IMR-90 (cell line): ENCODE results near the gene ELL2.

ENCODE experiments used
- CTCF ChIP-seq: conservative IDR thresholded peaks from 2 replicates; pipeline ENCODE4 v1.5.1; 2012; ENCODE audit warnings: mild to moderate bottlenecking, low read depth, low read length, improper control_type of control experiment
- RAD21 ChIP-seq: IDR thresholded peaks from 2 replicates; pipeline ENCODE4 v1.6.1; 2012; ENCODE audit warnings: low read length, improper control_type of control experiment
- RFX5 ChIP-seq: IDR thresholded peaks from 2 replicates; pipeline ENCODE4 v1.8.0; 2012; ENCODE audit warnings: low read depth, mild to moderate bottlenecking, low read length, moderate library complexity

DNA sequence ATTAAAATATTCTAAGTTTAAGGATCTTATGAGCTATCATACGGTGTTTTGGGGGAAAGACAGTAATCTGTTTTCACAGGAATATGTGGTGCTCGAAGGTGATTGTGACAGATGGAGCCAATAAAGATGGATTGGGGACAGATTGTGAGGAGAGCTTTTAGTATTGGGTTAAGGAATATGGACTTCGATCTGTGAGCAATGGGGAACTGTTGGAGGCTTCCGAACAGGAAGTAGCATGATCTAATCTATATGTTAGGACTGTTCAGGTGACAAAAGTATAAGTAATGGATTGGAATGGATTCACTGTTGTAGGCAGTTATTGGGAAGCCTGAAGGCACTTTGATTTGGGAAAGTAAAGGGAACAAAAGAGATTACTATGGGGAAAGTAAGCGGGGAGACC is 7.4 kb upstream of the ELL2 start:
- TF ChIP-seq RFX5 (no peak), CTCF (no peak), RAD21 (no peak)
